ENCODE results near the gene STRADA.
A peak's percentile ranks its signal among the peaks of the same experiment; 100 is the strongest.

The STRADA gene

DNA sequence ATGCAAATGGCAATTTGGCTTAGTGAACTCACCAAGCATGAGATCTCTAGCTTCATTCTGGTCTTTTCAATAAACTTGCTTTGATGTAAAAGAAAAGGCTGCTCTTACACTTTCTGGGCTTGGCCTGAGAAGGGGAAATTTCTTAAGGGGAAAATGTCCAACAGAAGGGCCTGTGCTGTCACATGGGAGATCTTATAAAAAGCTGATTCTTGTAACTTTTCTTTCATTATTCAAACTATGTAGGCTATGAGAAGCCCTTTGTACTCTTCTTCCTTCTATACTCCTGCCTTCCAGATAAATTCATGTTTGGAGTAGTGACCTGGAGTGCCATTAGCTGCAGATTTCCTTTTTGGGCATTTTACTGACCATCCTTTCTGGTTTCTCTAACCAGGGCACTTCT, 58.6 kb downstream of the STRADA start:
- no peak for DNase-seq (ENCODE audit: low spot score)

DNA sequence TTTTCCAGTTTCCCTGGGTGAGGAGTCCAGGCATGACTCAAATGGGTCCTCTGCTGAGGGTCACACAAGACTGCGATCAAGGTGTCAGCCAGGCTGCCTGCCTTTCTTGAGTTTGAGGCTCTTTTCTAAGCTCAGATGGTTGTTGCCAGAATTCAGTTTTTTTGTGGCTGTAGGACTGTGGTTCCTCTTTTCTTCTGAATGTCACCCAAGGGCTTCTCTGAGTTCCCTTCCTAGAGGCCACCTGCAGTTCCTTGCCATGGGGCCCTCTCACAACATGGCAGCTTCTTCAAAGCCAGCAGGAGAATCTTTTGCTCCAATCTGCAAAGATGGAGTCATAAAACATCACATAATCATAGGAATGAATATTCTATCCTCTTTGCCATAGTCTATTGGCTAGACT, 59.2 kb downstream of the STRADA start:
- DNase-seq (ENCODE audit: low spot score) = no peak

DNA sequence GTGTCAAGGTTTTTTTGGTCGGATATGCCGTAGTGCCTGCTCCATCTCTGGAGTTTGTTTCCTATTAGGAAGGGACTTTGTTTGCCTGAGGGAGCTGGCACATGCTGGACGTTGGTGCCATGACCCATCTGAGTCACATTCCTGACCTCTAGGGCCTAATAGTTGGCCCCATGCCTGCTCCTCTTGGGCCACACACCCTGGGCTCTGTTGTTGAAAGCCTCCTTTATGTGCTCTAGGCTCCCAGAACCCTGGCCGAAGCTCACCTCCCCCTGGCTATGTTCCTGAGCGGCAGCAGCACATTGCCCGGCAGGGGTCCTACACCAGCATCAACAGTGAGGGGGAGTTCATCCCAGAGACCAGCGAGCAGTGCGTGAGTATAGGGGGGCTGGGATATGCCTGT, 60.1 kb downstream of the STRADA start:
- DNase-seq (ENCODE audit: low spot score) = no peak

DNA sequence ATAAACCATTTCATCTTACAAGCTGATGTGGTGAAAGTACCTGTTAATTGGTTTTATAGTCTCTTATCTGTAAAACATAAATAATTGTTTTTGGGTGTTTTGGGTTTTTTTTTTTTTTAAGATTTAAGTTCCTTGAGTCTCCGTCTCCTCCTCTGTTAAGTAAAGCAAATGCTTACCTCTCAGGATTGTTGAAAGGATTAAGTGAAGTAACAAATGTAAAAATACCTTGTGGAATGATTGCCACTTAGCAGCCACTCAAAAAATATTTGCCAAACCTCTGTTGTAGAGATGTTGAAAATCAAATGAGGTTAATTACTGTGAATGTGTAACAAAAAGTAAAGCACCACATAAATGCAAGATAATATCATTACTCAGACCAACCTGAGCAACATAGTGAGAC, 60.9 kb downstream of the STRADA start:
- DNase-seq (ENCODE audit: low spot score) = no peak

DNA sequence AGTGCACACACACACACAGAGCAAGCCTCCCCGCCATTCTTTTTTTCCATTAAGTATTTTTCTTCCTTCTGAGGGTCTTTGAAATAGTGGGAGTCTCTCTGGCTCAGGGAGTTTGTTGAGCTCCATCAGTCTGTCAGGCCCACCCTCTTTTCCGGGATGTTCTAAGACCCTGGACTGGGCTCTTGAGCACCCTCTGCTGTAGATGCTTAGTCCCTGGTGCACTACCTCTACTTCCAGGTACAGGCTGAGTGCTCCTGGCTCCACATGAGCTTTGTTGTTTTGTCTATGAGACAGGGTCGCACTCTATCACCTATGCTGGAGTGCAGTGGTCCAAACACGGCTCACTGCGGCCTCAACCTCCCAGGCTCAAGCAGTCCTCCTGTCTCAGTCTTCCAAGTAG, 62.4 kb downstream of the STRADA start:
- DNase-seq (ENCODE audit: low spot score) = no peak

DNA sequence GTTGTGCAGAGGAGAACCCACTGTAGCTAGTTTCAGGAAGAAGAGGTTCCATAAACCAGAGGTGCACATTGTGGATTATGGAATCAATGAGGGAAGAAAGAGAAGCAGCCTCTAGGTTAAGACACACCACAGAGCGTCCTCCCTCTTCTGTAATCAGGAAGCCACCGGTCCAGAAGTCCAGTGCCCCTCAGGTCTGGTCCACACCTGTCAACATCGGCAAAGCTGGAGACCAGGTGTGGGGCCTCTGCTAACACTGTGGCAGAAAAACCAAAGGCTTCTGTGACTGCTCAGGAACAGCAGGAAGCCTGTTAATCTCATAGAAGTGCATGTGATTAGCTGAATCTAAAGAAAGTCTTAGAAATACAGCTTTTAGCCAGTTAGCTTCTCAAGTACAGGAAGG, 65.0 kb downstream of the STRADA start:
- no peak for DNase-seq (ENCODE audit: low spot score)

DNA sequence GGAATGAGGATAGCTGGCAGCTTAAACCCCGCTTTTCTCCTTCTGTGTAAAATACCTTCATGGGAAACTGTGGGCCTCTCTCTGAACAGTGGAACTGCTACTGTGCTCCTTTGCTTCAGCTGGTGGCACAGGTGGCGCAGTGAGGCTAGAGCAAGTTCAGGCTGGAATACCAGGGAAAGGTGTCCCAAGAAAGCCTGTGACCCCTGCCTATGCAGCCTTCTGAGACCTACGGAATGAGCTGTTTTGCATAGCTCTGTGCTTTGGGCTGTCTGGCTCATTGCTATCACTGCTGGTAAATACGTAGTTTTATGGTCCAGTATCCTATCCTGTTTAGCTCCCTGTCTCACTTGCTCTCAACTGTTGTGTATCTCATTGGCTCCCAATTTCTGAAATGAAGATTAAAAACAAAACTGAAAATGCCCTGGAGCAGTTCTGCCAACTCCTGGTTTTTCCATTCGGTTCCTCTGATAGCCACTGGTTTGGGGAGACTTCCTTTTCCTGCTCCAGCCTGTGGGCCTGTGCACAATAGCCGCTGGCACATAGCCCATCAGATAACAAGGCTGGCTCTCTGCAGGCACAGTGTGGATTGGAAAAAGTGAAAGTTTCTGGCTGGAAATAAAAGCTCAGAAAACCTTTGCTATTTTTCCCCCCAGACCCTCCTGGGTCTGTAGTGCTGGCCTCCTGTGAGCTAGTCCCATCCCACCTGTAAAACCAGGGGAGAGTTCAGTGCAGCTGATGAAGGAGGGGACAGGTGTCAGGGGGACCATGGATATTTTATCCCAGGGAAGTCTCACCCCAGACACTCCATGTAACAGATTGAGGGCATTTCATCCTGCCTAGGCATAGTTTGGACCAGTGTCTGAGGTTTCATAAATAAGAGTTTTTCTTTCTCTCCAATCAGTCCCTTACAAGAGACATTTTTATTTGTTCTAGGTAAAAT, 65.7 kb downstream of the STRADA start:
- DNase-seq (ENCODE audit: low spot score) = no peak

DNA sequence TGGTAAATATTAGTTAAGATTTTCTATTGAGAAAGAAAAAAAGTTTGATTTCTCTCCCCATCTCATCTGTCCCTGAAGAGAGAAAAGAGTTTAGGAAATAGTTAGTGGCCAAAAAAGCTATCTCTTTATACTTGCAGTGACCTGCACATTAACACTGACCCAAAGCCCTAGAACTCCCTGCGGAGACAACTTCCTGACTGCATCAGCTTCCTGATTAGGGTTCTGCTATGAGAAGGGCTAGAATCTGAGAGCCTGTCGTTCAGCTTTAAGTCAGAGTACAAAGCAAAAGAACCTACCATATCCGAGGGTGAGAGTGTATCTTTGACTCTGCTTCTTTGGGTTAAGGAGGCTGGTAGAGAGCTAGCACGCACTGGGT, 66.4 kb downstream of the STRADA start:
- no peak for DNase-seq (ENCODE audit: low spot score)

DNA sequence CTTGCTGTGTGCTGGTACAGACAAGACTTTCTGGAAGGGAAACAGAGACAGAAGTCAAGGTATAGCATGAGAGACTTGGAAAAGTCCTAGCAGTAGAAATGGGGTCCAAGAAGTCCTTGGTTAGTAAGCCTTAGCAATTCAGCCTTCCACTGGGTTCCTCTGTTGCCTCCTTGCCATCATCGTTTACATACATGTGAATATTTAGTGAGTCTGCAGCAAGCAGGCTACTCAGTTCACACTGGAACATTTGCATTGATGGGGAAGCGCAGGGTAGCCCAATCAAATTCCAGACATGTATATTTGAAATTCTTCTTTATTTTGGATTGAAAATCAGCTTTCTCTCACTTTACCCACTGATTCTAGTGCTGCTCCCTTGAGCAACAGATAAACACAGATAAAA, 68.7 kb downstream of the STRADA start:
- DNase-seq (ENCODE audit: low spot score) = no peak

DNA sequence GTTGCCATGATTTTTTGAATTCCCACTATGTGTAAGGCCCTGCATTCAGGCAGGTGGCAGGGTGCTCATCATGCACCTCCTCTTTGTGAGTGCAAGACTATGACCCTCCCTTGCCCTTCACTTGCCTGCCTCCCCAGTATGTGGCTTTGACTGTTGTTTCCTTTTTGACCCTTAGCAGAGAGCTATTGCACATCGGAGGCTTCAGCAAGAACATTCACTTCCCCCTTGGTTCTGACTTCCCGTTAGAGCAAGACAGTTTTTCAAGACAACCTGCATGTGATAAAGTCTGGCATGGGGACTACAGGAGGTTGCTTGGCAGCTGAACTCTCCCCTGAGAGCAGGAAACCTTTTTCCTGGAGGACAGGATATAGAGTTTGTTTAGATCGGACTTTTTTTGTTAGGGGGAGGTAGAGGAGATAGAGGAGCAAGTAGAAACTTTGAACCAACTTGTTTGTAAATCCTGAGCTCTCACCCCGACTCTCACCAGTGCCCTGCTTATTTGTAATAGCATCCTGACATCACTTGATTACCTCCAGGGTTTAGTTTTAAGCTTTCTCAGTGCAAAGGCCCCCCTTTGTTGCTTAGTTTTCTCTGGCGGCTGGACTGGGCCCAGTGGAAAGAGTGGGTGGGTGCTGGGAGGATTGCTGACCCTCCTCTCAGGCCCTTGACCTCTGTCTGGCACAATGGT, 75.9 kb downstream of the STRADA start:
- DNase-seq (ENCODE audit: low spot score) = peak; percentile 7

DNA sequence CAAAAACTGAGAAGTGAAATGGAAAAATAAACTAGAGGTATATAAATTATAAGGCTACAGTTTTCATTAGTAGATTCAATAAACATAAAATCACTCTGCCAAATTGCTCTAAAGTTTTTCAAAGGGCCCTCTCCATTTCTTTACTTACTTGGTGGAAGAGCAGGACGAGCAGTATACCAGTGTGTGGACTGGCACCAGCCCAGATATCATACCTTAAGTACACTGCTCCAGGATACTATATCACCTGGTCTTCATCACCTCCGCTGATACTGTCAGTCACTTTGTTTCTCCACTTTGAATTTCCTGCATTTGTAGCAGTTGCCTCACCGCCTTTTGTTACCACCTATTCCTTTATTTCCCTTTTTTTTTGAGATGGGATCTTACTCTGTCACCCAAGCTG, 81.7 kb downstream of the STRADA start:
- DNase-seq (ENCODE audit: low spot score) = no peak

DNA sequence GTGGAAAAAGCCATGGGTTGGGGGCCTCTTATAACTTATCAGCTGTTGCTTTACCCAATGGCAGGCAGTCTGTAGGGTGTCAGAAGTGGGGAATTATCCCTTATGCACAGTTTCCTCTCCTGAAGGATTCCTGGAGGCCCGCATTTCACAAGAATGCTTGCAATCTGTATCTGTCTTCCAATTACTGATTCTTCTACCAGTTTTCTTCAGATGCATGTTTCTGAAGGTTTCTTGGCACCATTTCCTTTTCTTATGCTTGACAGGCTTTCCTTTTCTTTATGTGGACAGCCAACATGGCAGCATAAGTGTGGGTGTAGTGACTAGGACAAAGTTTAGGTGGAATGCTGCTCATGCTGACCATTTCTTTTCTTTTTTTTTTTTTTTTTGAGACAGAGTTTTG, 83.2 kb downstream of the STRADA start:
- DNase-seq (ENCODE audit: low spot score) = no peak

DNA sequence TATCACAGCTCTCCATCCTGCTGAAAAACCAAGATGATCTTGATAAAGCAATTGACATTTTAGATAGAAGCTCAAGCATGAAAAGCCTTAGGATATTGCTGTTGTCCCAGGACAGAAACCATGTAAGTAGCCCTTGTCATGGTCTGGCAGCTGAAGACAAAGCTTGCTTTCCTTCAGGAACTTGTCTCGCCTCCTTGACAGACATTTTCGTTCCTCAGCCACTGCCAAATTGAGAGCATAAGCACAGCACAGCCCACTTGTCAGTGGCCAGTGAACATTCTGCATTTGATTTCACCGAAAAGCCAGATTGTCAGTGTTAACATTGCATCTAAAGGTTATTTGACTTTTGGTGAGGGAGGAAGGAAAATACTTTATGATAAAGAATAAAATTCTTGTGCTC, 83.8 kb downstream of the STRADA start:
- DNase-seq (ENCODE audit: low spot score) = no peak

DNA sequence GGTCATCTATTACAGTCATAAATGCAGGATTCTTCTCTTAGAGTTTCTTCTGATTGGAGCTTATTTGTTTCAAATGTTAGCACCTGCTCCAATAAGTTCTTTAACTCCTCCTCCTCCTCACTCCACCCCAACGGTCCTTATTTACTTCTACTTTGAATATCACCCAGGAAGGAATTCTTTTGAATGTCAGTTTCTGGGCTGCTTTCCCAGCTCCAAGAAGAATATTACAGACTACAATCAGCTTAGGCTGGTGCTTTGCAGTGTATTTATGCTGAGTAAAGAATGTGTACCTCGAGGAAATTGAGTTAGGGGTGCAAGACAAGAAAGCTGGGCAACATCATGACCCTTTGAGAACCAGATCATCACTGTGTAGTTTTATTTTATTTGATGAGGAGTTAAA, 88.5 kb downstream of the STRADA start:
- no peak for DNase-seq (ENCODE audit: low spot score)

Measured in CD4-positive, alpha-beta T cell treated with Interleukin-2 at 100 ng/mL for 4 hours (primary cell).